ENCODE results near the gene HIGD1A. TPM values are rescaled to one million over a fixed set of nuclear protein-coding genes. Genes with fewer than 3 reads are reported as not detected.
A peak's percentile ranks its signal among the peaks of the same experiment; 100 is the strongest.

HIGD1A gene
- total and polyA plus RNA-seq, 2 of the 8 experiments (the other 6 are each of a cell fraction or from before 2014, with no cell fraction given) = 67.3 to 95.4 TPM

DNA sequence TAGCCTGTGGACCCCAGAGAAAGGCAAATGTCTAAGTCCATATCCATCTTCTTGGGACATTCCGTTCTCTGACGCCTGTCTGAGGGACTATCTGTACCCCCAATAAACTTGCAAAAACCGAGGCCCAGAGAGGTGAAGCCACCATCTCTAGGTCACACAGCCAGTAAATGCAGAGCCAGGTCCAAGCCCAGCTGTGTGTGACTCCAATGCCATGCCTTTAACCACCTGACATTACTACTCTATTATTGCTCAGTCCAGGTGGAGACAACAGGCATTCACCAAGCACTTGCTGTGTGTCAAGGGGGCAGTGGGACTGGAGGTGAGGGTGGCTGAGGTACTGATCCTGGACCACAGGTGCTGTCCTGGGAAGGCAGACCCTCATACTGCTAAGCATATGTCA lies 46.0 kb upstream of the HIGD1A start:
- Histone ChIP-seq H3K79me1 (ENCODE audit: low read depth, low read length) (no peaks in the 10 kb centered on the region), H3K23ac (ENCODE audit: insufficient read length) (no peak overlapping the region), H2BK15ac (ENCODE audit: low read length) (no peak overlapping the region), H4K91ac (replicated peaks; ENCODE audit: insufficient read length, low read length) (no peak overlapping the region), H3K23me2 (ENCODE audit: low read depth, low read length) (no peaks in the 10 kb centered on the region), H2BK12ac (ENCODE audit: low read depth, low read length) (no peak overlapping the region), H3K79me2 (ENCODE audit: control insufficient read depth in 1 of 2, insufficient read depth in 2 of 2, low read length in 2 of 2) (no peaks in the 10 kb centered on the region), H3K14ac (ENCODE audit: insufficient read length) (no peak overlapping the region), H2BK5ac (ENCODE audit: low read depth, low read length) (no peak overlapping the region), H3K4ac (replicated peaks; ENCODE audit: insufficient read length, low read depth, low read length) (no peak overlapping the region), H3K4me2 (ENCODE audit: insufficient read depth in 1 of 2, low read depth in 2 of 2, low read length in 2 of 2) (no peak overlapping the region), H3K9ac (replicated peaks in 1 of 4; ENCODE audit: extremely low read depth in 1 of 4, low read depth in 3 of 4, low read length in 3 of 4) (no peak overlapping the region), H3K36me3 (ENCODE audit: control insufficient read depth in 2 of 4, insufficient read depth in 4 of 4, low read length in 3 of 4) (no peaks in the 10 kb centered on the region), H3K18ac (ENCODE audit: extremely low read depth, low read length) (no peak overlapping the region), H3K4me1 (replicated peaks in 1 of 4; ENCODE audit: control insufficient read depth in 3 of 4, insufficient read depth in 4 of 4, low read length in 3 of 4) (peaks cover 0 to 5% (median 0%) of the 10 kb centered on the region in 4 experiments; a peak in 2 of 7 replicates), H4K20me1 (replicated peaks in 1 of 2; ENCODE audit: control insufficient read depth in 1 of 2, insufficient read depth in 2 of 2, low read length in 2 of 2) (no peaks in the 10 kb centered on the region), H3K27me3 (replicated peaks in 1 of 4; ENCODE audit: control insufficient read depth in 3 of 4, extremely low read depth in 1 of 4, insufficient read depth in 3 of 4, low read length in 3 of 4) (no peaks in the 10 kb centered on the region), H4K8ac (ENCODE audit: extremely low read depth, insufficient read depth, low read length) (no peak overlapping the region), H2BK20ac (ENCODE audit: low read length) (no peak overlapping the region), H3K56ac (replicated peaks; ENCODE audit: insufficient read length, low read depth, low read length) (no peak overlapping the region), H3K27ac (ENCODE audit: low read depth, low read length) (no peak overlapping the region), H2AK5ac (ENCODE audit: low read depth, low read length) (no peak overlapping the region), H3K4me3 (ENCODE audit: extremely low read depth in 1 of 4, insufficient read depth in 2 of 4, low read depth in 3 of 4, low read length in 4 of 4) (no peak overlapping the region), H4K5ac (ENCODE audit: insufficient read length, low read depth, low read length) (no peak overlapping the region), H2BK120ac (replicated peaks; ENCODE audit: low read depth, low read length) (no peak overlapping the region), H2AFZ (ENCODE audit: low read length) (no peak overlapping the region), H3K9me3 (ENCODE audit: insufficient read depth in 2 of 2, low read depth in 1 of 2, low read length in 1 of 2) (no peaks in the 10 kb centered on the region)
- ChIA-PET POLR2A (ENCODE audit: partially characterized antibody) (no interaction called here), CTCF (ENCODE audit: partially characterized antibody) (interaction anchor here (1.1 to 5.3 kb wide), 5 partner anchors 10 to 326 kb away, joined by 3 to 34 read pairs (median 5); no protein-coding TSS in a partner anchor)
- 90% methylated on average over 3 of the region's 3 CpGs; no CpG with 5 or more reads in 1 of the 2 experiments for WGBS, 2 experiments (ENCODE audit: extremely low coverage in 1 of 2, insufficient coverage in 1 of 2, insufficient read length in 1 of 2, insufficient replicate concordance in 2 of 2, low coverage in 1 of 2, low lambda C conversion rate in 2 of 2, missing lambda C conversion rate in 1 of 2)
- DNase-seq (ENCODE audit: low read depth in 1 of 2, low spot score in 2 of 2) = peak in 1 of 2 experiments; percentile 16
- FAIRE-seq = no peak
- TF ChIP-seq YY1 (IDR thresholded peaks at IDR 0.05; ENCODE audit: low read depth, low read length) (no peak), EGR1 (IDR thresholded peaks at IDR 0.05; ENCODE audit: borderline replicate concordance, low read depth, low read length) (no peak), HDAC2 (IDR thresholded peaks at IDR 0.05; ENCODE audit: borderline replicate concordance in 1 of 2, low read depth in 2 of 2, low read length in 2 of 2) (no peak), CHD1 (IDR thresholded peaks at IDR 0.05; ENCODE audit: low read depth, low read length) (no peak), JUN (IDR thresholded peaks at IDR 0.05; ENCODE audit: low read depth, low read length) (no peak), RXRA (IDR thresholded peaks at IDR 0.05; ENCODE audit: insufficient read depth, low read depth, low read length) (no peak), CBX5 (IDR thresholded peaks at IDR 0.05; ENCODE audit: low read depth, low read length) (no peak), KDM1A (IDR thresholded peaks at IDR 0.05; ENCODE audit: borderline replicate concordance, low read length) (no peak)
- TF ChIP-seq, protein P1, sequence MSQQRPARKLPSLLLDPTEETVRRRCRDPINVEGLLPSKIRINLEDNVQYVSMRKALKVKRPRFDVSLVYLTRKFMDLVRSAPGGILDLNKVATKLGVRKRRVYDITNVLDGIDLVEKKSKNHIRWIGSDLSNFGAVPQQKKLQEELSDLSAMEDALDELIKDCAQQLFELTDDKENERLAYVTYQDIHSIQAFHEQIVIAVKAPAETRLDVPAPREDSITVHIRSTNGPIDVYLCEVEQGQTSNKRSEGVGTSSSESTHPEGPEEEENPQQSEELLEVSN (IDR thresholded peaks at IDR 0.05) = no peak
- TF ChIP-seq, protein P2, sequence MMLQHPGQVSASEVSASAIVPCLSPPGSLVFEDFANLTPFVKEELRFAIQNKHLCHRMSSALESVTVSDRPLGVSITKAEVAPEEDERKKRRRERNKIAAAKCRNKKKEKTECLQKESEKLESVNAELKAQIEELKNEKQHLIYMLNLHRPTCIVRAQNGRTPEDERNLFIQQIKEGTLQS (IDR thresholded peaks at IDR 0.05; ENCODE audit: insufficient read depth, low read depth, low read length) = no peak

Measured in H1 (cell line).